C4-2B (cell line): Measurements from ENCODE around the gene FAM181A.

ENCODE experiments used
- H3K27ac ChIP-seq: fragments of 450-650 bp; 2 replicates; pipeline ENCODE4 v1.5.1; 2017
- ZFX ChIP-seq: fragments of 450-650 bp; IDR thresholded peaks from 2 replicates; pipeline ENCODE4 v1.6.1; 2017
- TF ChIP-seq, protein P1 (sequence below): fragments of 450-650 bp; conservative IDR thresholded peaks from 2 replicates; pipeline ENCODE4 v1.5.1; 2017; ENCODE audit warnings: mild to moderate bottlenecking

FAM181A gene

DNA sequence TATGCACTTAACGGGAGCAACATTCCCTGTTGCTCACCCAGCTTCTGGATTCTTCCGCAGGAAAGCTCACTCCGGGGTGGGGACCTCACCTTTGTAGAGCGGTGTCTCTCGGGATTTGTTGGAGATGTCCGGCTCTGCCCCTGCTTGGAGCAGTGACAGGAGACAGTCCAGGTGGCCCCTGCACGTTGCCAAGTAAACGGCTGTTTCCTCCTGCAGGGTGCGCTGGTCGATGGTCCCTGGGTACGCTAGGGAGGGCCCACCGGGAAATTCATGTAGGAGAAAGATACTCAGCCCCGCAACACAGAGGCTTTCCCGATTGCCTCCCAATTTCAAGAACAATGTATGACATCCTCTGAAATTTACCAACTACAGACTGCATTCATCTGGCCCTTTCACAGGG is 26.1 kb downstream of the FAM181A start:
- no peak overlapping the region for H3K27ac ChIP-seq
- TF ChIP-seq, protein P1, sequence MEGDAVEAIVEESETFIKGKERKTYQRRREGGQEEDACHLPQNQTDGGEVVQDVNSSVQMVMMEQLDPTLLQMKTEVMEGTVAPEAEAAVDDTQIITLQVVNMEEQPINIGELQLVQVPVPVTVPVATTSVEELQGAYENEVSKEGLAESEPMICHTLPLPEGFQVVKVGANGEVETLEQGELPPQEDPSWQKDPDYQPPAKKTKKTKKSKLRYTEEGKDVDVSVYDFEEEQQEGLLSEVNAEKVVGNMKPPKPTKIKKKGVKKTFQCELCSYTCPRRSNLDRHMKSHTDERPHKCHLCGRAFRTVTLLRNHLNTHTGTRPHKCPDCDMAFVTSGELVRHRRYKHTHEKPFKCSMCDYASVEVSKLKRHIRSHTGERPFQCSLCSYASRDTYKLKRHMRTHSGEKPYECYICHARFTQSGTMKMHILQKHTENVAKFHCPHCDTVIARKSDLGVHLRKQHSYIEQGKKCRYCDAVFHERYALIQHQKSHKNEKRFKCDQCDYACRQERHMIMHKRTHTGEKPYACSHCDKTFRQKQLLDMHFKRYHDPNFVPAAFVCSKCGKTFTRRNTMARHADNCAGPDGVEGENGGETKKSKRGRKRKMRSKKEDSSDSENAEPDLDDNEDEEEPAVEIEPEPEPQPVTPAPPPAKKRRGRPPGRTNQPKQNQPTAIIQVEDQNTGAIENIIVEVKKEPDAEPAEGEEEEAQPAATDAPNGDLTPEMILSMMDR, result no peak
- TF ChIP-seq ZFX, result no peak

DNA sequence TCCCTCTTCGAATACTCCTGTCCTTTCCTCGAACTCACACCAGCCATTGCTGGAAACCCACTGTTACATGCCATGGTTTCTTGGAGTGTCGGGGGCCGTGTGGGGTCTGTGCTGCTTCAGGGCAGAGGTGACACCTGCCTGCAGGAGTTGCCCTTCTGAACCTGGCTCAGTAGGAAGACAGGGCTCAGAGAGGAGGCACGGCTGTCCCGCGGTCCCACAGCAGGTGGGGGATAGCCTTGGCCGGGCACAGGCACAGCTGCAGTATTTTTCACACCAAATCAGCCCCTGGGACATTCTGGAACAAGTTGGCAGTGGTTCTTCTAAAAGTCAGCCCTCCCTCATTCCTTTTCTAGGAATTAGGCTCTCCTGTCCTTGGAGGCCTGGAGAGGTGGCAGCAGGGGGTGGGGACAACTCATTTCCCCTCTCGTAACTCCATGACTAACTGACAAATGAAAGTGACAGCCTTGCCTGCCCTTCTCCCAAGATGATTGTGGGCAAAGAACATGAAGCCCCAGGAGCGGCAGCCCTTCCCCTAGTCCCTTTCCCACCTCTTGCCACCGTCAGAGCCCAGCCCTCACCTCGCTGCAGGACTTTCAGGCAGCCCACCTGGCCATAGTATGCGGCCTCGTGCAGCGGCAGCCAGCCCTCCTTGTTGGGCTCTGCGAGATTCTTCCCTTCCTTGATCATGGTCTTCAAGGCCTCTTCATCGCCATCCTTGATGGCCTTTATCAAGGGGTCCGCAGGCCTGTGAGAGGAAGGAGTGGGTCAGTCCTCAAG is 26.8 kb downstream of the FAM181A start:
- H3K27ac ChIP-seq, result no peak overlapping the region
- TF ChIP-seq, protein P1, result no peak
- TF ChIP-seq ZFX, result no peak

DNA sequence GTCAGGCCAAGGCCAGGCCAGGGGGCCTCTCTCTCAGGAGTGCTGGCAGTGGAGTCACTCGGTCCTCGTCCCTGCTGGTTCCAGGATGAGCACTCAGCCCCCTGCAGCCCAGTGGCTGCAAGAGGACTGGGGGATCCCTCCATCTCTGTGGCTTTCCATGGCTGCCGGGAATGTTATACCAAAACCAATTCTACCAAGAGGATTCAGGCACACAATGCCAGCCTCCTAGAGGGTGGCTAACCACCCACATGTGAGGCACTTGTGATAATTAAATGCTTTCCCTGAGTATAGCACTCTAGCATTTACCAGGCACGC is 27.3 kb downstream of the FAM181A start:
- no peak for TF ChIP-seq ZFX
- TF ChIP-seq, protein P1, result no peak
- no peak overlapping the region for H3K27ac ChIP-seq

DNA sequence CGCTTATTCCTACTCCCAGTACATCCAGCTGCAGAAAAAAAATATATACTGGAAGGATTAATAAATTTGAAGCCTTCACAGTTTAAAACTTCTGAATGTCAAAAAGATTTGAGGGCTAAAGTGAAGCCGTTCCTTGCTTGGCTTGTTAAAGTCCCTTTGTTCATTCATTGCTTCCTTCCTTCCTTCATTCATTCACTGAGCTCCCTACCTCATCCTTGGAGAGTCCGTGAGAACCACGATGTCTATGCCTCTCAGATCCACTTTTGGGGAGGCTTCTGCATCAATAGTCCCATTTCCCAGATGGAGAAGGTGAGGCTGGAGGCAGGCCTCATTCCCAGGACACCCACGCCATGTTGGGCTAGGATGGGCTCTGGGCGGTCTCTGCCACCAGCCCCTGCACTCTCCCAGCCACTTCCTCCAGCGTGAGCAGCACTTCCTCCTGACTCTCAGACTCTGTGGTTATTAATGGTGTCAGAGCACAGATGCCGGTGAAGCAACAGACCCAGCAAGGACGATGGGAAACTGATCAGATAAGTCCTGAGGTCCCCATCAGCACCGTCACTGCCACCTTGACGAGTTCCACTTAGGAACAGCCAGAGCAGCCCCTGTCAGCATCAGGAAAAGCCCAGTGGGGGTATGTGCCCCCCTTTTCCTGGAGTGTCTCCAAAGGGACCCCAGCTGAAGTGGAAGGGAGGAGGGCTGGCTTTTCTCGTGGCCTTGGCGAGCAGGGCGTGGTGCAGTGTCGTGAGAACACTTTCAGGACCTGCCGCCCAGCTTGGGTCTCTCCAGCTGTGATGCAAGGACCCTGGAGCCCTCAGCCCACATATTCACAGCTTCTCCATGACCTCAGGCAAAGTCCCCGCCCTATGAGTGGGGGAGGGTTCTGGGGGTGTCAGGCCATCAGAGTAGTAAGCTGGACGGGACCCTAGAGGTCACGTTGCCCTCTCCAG is 28.0 kb downstream of the FAM181A start:
- no peak for TF ChIP-seq ZFX
- TF ChIP-seq, protein P1, result no peak
- H3K27ac ChIP-seq, result no peak overlapping the region

DNA sequence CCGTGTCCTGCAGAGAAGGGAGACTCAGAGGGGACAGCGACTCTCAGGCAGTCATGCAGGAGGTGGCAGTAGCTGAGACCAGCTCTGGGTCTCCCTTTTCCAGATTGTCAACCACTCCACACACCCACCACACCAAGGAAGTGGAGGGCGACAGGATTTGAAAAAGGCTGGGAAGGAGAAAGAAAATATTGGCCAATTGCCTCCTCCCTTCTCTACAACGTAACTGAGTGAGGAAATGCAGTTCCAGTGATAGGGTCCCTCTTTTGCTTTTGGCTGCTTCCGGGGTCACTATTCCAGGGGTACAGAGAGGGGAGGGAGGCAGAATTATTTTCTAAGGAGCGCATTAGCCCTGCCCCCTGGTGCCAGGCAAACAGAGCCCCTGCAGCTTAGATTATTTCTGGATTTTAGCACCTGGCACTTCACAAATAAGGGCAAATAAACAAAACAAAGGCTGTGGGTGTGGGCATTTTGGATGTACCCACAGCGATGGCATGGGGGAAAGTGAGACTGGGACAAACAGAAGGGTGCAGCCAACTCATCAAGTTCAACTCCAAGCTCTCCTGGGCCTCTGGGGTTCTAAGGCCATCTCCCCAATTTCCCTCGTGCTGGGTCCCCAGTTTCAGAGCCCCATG is 28.8 kb downstream of the FAM181A start:
- TF ChIP-seq, protein P1, result no peak
- no peak for TF ChIP-seq ZFX
- no peak overlapping the region for H3K27ac ChIP-seq

DNA sequence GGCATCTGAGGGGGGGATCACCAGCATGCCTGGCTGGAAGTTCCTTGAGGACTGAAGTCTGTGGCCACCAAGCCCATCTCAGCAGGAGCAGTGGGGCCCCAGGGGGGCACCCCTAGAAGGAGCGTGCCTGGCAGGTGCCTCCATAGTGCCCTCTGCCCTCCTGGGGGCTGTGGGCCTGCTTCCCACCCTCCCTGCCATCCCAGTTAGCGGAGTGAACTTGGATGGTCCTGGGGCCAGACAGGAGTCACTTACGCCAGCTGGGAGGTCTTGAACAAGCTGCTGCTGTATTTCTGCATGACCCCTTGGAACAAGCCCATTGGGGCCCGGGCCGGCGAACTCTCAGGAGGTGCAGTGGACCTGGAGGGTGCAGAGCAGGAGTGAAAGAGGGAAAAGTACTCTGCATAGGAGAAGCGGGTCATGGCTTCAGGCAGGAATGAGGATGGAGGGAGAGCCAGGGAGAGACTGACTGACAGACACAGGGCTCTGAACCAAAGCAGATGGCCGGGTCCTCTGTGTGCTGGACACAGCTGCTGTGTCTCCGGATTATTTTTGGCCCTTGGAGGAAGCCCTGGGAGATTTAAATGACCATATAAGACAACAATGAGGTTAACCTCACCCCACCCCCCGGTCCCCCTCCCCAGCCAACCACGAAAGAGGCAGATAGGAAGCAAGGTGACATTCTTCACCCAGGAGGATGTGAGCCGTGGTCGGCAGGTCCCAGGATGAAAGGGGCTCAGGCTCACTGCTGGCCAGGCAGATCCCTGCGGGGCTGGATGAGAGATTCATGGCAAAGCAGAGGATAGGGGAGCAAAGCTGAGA is 29.6 kb downstream of the FAM181A start:
- TF ChIP-seq, protein P1, result no peak
- no peak for TF ChIP-seq ZFX
- H3K27ac ChIP-seq, result no peak overlapping the region
